HG03565 (cell line): Measurements from ENCODE around the gene MEX3C.

Experiments used
- ATAC-seq: cut with Tn5 transposase; IDR thresholded peaks from one replicate; pipeline ENCODE4 v1.9.1; 2021; ENCODE audit warnings: mild to moderate bottlenecking, moderate library complexity; ENCODE audit not compliant: unreplicated experiment

MEX3C gene

GRCh38 chr18:51157215-51157614, 40.3 kb downstream of the MEX3C start:
- no peak for ATAC-seq

GRCh38 chr18:51154431-51155063, 42.9 kb downstream of the MEX3C start:
- no peak for ATAC-seq

- peak; percentile 50 for ATAC-seq
These were observed 43.7 kb downstream of the MEX3C start for GRCh38 chr18:51153659-51154371.

GRCh38 chr18:51151568-51152511, 45.6 kb downstream of the MEX3C start:
- ATAC-seq = peak; percentile 32

GRCh38 chr18:51151185-51151567, 46.3 kb downstream of the MEX3C start:
- no peak for ATAC-seq

GRCh38 chr18:51150113-51150700, 47.3 kb downstream of the MEX3C start:
- no peak for ATAC-seq

- no peak for ATAC-seq
These were observed 47.8 kb downstream of the MEX3C start for GRCh38 chr18:51149670-51150069.

GRCh38 chr18:51146909-51147308, 50.6 kb downstream of the MEX3C start:
- ATAC-seq = no peak

- ATAC-seq = no peak
These were observed 58.5 kb downstream of the MEX3C start for GRCh38 chr18:51138936-51139335.

GRCh38 chr18:51137891-51138290, 59.6 kb downstream of the MEX3C start:
- no peak for ATAC-seq

GRCh38 chr18:51137026-51137729, 60.3 kb downstream of the MEX3C start:
- ATAC-seq = no peak

GRCh38 chr18:51135795-51136194, 61.7 kb downstream of the MEX3C start:
- no peak for ATAC-seq

GRCh38 chr18:51135364-51135763, 62.1 kb downstream of the MEX3C start:
- ATAC-seq = no peak

- no peak for ATAC-seq
These were observed 62.8 kb downstream of the MEX3C start for GRCh38 chr18:51134721-51135120.

- ATAC-seq = no peak
These were observed 63.8 kb downstream of the MEX3C start for GRCh38 chr18:51133580-51134160.

GRCh38 chr18:51132256-51132935, 65.1 kb downstream of the MEX3C start:
- no peak for ATAC-seq

- ATAC-seq = no peak
These were observed 68.9 kb downstream of the MEX3C start for GRCh38 chr18:51128533-51128932.

GRCh38 chr18:51127664-51128063, 69.8 kb downstream of the MEX3C start:
- no peak for ATAC-seq

- ATAC-seq = no peak
These were observed 71.5 kb downstream of the MEX3C start for GRCh38 chr18:51125976-51126375.
